ENCODE data around the gene TGFB1. TPM values are rescaled to one million over a fixed set of nuclear protein-coding genes. Genes with fewer than 3 reads are reported as not detected.

Gene TGFB1
- total and polyA plus RNA-seq, 9 of the 15 experiments (the other 6 are each of a cell fraction or from before 2014, with no cell fraction given), result 0.24 to 159 (median 17.2) TPM

GRCh38 chr19:41363753-41364523 lies 10.2 kb upstream of the TGFB1 start, which contains the start of gene B9D2 (continued):
- TF ChIP-seq, protein P1, sequence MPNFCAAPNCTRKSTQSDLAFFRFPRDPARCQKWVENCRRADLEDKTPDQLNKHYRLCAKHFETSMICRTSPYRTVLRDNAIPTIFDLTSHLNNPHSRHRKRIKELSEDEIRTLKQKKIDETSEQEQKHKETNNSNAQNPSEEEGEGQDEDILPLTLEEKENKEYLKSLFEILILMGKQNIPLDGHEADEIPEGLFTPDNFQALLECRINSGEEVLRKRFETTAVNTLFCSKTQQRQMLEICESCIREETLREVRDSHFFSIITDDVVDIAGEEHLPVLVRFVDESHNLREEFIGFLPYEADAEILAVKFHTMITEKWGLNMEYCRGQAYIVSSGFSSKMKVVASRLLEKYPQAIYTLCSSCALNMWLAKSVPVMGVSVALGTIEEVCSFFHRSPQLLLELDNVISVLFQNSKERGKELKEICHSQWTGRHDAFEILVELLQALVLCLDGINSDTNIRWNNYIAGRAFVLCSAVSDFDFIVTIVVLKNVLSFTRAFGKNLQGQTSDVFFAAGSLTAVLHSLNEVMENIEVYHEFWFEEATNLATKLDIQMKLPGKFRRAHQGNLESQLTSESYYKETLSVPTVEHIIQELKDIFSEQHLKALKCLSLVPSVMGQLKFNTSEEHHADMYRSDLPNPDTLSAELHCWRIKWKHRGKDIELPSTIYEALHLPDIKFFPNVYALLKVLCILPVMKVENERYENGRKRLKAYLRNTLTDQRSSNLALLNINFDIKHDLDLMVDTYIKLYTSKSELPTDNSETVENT (CRISPR knock-in tag; IDR thresholded peaks at IDR 0.05), result peak; percentile 72; the same call in 1 of the 2 replicates
- TF ChIP-seq MYNN (IDR thresholded peaks at IDR 0.05) (peak; percentile 91), MYNN (CRISPR knock-in tag; IDR thresholded peaks at IDR 0.05) (no peak), FOXO4 (CRISPR knock-in tag; IDR thresholded peaks at IDR 0.05) (peak; percentile 39; the same call in 1 of the 2 replicates), UBTF (IDR thresholded peaks at IDR 0.05; ENCODE audit: borderline replicate concordance in 1 of 2, low read depth in 2 of 2, low read length in 2 of 2) (0 out of 4 replicates have a peak, but pooled peaks of 1 of the 2 experiments have one; percentile 43), ELK1 (CRISPR knock-in tag; IDR thresholded peaks at IDR 0.05) (no peak), ZNF253 (CRISPR knock-in tag; conservative IDR thresholded peaks at IDR 0.05) (no peak)
- TF ChIP-seq, protein P2, sequence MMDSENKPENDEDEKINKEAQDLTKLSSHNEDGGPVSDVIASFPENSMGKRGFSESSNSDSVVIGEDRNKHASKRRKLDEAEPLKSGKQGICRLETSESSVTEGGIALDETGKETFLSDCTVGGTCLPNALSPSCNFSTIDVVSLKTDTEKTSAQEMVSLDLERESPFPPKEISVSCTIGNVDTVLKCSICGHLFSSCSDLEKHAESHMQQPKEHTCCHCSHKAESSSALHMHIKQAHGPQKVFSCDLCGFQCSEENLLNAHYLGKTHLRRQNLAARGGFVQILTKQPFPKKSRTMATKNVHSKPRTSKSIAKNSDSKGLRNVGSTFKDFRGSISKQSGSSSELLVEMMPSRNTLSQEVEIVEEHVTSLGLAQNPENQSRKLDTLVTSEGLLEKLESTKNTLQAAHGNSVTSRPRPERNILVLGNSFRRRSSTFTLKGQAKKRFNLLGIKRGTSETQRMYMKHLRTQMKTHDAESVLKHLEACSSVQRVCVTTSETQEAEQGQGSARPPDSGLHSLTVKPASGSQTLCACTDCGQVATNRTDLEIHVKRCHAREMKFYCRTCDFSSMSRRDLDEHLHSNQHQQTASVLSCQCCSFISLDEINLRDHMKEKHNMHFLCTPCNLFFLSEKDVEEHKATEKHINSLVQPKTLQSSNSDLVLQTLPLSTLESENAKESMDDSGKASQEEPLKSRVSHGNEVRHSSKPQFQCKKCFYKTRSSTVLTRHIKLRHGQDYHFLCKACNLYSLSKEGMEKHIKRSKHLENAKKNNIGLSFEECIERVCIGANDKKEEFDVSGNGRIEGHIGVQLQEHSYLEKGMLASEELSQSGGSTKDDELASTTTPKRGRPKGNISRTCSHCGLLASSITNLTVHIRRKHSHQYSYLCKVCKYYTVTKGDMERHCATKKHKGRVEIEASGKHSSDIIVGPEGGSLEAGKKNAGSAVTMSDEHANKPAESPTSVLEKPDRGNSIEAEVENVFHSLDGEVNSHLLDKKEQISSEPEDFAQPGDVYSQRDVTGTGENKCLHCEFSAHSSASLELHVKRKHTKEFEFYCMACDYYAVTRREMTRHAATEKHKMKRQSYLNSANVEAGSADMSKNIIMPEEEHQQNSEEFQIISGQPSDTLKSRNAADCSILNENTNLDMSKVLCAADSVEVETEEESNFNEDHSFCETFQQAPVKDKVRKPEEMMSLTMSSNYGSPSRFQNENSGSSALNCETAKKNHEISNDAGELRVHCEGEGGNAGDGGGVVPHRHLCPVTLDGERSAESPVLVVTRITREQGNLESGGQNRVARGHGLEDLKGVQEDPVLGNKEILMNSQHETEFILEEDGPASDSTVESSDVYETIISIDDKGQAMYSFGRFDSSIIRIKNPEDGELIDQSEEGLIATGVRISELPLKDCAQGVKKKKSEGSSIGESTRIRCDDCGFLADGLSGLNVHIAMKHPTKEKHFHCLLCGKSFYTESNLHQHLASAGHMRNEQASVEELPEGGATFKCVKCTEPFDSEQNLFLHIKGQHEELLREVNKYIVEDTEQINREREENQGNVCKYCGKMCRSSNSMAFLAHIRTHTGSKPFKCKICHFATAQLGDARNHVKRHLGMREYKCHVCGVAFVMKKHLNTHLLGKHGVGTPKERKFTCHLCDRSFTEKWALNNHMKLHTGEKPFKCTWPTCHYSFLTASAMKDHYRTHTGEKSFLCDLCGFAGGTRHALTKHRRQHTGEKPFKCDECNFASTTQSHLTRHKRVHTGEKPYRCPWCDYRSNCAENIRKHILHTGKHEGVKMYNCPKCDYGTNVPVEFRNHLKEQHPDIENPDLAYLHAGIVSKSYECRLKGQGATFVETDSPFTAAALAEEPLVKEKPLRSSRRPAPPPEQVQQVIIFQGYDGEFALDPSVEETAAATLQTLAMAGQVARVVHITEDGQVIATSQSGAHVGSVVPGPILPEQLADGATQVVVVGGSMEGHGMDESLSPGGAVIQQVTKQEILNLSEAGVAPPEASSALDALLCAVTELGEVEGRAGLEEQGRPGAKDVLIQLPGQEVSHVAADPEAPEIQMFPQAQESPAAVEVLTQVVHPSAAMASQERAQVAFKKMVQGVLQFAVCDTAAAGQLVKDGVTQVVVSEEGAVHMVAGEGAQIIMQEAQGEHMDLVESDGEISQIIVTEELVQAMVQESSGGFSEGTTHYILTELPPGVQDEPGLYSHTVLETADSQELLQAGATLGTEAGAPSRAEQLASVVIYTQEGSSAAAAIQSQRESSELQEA (IDR thresholded peaks at IDR 0.05; ENCODE audit: low read depth), result no peak
